ENCODE data around the gene ASB17. TPM values are rescaled to one million over a fixed set of nuclear protein-coding genes. Genes with fewer than 3 reads are reported as not detected.
"Not testable (repeated sequence)": the region's sequence is repeated elsewhere in the genome, so short reads cannot be mapped to it uniquely, and the experiment has no call there.

ASB17 gene
- total RNA-seq, 1 donor = not detected

- no peak overlapping the region for H3K4me3 ChIP-seq (ENCODE audit: low read depth, low read length)
- no peak for TF ChIP-seq CTCF (IDR thresholded peaks at IDR 0.05; ENCODE audit: insufficient read depth, low read length)
- DNase-seq (ENCODE audit: low read depth) = no peak
Observed at GRCh38 chr1:75954586-75954985, 22.4 kb upstream of the ASB17 start.

GRCh38 chr1:75953461-75953860 lies 21.3 kb upstream of the ASB17 start:
- TF ChIP-seq CTCF (IDR thresholded peaks at IDR 0.05; ENCODE audit: insufficient read depth, low read length) = no peak
- H3K4me3 ChIP-seq (ENCODE audit: low read depth, low read length) = no peak overlapping the region
- no peak for DNase-seq (ENCODE audit: low read depth)

- TF ChIP-seq CTCF (IDR thresholded peaks at IDR 0.05; ENCODE audit: insufficient read depth, low read length) = no peak
- H3K4me3 ChIP-seq (ENCODE audit: low read depth, low read length) = no peak overlapping the region
- no peak for DNase-seq (ENCODE audit: low read depth)
Observed at GRCh38 chr1:75952016-75952415, 19.8 kb upstream of the ASB17 start.

GRCh38 chr1:75950176-75950575 lies 18.0 kb upstream of the ASB17 start:
- no peak overlapping the region for H3K4me3 ChIP-seq (ENCODE audit: low read depth, low read length)
- no peak for DNase-seq (ENCODE audit: low read depth)
- TF ChIP-seq CTCF (IDR thresholded peaks at IDR 0.05; ENCODE audit: insufficient read depth, low read length) = no peak

- DNase-seq (ENCODE audit: low read depth) = not testable (repeated sequence)
Observed at GRCh38 chr1:75943037-75943436, 10.8 kb upstream of the ASB17 start.

GRCh38 chr1:75937034-75937433 lies 4.8 kb upstream of the ASB17 start:
- DNase-seq (ENCODE audit: low read depth) = peak; percentile 4
- no peak overlapping the region for H3K4me3 ChIP-seq (ENCODE audit: low read depth, low read length)
- no peak for TF ChIP-seq CTCF (IDR thresholded peaks at IDR 0.05; ENCODE audit: insufficient read depth, low read length)

More at GRCh38 chr1:75943037-75943436, 10.8 kb upstream of the ASB17 start:
- not testable (repeated sequence) for H3K4me3 ChIP-seq (ENCODE audit: low read depth, low read length)

GRCh38 chr1:75922698-75923097 lies 9.5 kb downstream of the ASB17 start:
- TF ChIP-seq CTCF (IDR thresholded peaks at IDR 0.05; ENCODE audit: insufficient read depth, low read length) = no peak
- no peak overlapping the region for H3K4me3 ChIP-seq (ENCODE audit: low read depth, low read length)
- DNase-seq (ENCODE audit: low read depth) = no peak
